Omental fat pad (tissue), 4 donors: ENCODE results near the gene SORCS2. TPM values are rescaled to one million over a fixed set of nuclear protein-coding genes. Genes with fewer than 3 reads are reported as not detected.

Experiments
- ATAC-seq: fragments of 150-250 bp; one replicate; pipeline ENCODE4 v1.9.1; 2016; ENCODE audit warnings: mild to moderate bottlenecking, moderate library complexity; ENCODE audit not compliant: low FRiP score
- DNase-seq: peaks from one replicate; pipeline ENCODE4 v3.0.0-alpha.2; 2019; ENCODE audit warnings: low spot score
- total RNA-seq, 4 donors: library from RNA; depleted of rRNA; stranded (reverse); fragments of >200 nt; gene quantifications; one replicate each; pipeline ENCODE4 v1.1.0, GENCODE V29; 2016
- TF ChIP-seq, protein P1 (sequence below), 3 donors: fragments of 450-650 bp; IDR thresholded peaks; one replicate each; pipeline ENCODE4 v1.5.1; 2016 to 2017; ENCODE audit warnings: antibody characterized with exemption in 3 of 3, mild to moderate bottlenecking in 3 of 3, moderate library complexity in 2 of 3

Gene SORCS2
- total RNA-seq, 4 donors from 2014 or later: 0.63 to 4.6 (median 1.2) TPM

DNA sequence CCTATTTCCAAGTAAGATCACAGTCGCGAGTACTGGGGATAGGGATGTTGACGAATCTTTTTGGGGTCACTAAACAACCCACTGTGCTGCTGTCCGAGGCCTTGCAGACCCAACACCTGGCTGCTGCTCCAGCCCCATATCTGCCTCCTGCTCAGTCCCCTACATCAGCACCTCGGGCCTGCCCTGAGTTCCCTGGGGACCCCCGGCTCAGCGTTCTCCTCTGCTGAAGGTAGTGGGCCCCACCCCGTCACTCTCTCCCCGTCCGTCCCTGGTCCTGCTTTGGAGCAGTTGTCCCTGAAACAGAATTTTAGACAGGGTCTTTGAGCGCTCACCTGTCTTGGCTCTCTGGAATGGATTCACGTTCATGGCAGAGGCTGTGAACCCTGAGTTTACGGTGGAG, 444.8 kb downstream of the SORCS2 start:
- DNase-seq (no peak), ATAC-seq (no peak)
- TF ChIP-seq, protein P1, sequence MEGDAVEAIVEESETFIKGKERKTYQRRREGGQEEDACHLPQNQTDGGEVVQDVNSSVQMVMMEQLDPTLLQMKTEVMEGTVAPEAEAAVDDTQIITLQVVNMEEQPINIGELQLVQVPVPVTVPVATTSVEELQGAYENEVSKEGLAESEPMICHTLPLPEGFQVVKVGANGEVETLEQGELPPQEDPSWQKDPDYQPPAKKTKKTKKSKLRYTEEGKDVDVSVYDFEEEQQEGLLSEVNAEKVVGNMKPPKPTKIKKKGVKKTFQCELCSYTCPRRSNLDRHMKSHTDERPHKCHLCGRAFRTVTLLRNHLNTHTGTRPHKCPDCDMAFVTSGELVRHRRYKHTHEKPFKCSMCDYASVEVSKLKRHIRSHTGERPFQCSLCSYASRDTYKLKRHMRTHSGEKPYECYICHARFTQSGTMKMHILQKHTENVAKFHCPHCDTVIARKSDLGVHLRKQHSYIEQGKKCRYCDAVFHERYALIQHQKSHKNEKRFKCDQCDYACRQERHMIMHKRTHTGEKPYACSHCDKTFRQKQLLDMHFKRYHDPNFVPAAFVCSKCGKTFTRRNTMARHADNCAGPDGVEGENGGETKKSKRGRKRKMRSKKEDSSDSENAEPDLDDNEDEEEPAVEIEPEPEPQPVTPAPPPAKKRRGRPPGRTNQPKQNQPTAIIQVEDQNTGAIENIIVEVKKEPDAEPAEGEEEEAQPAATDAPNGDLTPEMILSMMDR (IDR thresholded peaks at IDR 0.05): no peak

DNA sequence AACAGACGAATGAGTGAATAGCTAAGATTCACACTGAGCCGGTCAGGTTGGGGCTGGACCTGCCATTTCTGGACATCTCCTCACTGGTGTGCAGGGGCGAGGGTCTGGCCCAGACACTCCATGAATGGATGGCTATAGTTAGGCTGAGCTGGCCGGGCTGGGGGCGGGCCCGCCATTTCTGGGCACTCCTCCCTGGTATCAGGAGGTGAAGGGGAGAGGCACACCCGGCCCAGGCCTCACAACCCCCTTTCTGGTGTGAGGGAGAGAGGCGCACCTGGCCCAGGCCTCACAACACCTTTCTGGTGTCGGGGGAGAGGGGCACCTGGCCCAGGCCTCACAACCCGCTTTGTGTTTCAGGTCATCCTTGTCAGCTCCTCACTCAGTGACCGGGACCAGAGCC, 445.6 kb downstream of the SORCS2 start:
- DNase-seq (no peak), ATAC-seq (no peak)
- TF ChIP-seq, protein P1 (IDR thresholded peaks at IDR 0.05): no peak

DNA sequence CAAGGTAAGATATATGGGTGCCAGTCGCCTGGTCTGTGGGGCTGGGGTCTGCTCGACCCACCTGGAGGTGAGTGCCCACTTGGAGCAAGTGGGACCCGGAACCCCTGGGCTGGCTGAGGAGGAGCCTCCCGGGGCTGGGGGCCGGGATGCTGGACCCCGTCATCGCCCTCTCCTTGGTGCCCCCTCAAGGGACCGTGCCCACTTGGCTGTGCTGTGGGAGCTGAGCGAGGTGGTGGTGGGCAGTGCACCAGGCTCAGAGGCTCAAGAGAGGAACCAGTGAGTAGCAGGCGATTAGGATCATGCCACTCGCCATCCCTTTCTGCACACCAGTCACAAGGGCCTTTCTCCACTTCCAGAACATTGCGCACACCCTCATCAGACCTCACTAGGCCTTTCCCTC, 446.2 kb downstream of the SORCS2 start:
- no peak for DNase-seq
- ATAC-seq: no peak
- TF ChIP-seq, protein P1 (IDR thresholded peaks at IDR 0.05): no peak

DNA sequence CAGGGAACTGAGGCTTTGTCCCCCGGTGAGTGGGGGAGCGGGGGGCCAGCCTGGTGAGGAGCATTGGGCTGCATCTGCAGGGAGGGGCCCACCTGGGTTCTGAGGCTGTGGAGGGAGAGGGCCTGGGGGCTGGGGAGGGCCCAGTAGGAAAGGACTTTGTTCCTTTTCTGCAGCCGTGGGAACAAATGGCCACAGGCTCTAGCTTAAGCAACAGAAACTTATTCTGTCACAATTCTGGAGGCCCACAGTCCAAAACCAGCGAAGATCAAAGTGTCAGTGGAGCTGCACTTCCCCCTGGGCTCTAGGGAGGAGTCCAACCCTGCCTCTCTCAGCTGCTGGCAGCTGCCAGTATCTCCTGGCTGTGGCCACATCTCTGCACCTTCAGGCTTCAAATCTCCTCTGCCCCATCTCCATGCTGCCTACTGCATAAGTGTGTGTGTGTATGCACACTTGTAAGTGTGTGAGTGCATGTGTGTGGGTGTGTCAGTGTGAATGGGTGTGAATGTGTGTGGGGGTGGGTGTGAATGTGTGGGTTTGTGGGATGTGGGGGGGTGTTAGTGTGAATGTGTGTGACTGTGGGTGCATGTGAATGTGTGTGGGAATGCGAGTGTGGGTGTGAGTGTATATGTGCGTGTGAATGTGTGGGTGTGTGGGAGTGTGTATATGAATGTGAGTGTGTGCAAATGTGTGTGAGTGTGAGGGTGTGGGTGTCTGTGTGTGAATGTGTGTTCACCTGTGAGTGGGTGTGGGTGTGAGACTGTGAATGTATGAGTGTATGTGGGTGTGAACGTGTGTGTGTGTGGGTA, 446.8 kb downstream of the SORCS2 start:
- ATAC-seq: no peak
- DNase-seq: no peak
- TF ChIP-seq, protein P1 (IDR thresholded peaks at IDR 0.05): no peak

DNA sequence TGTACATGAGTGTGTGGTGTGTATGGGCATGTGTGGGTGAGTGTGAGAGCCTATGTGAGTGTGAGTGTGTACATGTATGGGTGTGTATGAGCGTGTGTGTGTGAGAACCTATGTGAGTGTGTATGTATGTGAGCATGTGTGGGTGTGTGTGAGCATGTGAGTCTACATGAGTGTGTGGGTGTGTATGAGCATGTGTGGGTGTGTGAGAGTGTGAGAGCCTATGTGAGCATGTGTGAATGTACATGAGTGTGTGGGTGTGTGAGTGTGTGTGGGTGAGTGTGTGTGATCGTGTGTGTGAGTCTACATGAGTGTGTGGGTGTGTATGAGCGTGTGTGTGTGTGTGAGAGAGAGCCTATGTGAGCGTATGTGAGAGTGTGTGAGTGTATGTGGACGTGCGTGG, 447.8 kb downstream of the SORCS2 start:
- TF ChIP-seq, protein P1 (IDR thresholded peaks at IDR 0.05): no peak
- no peak for ATAC-seq
- DNase-seq: no peak

DNA sequence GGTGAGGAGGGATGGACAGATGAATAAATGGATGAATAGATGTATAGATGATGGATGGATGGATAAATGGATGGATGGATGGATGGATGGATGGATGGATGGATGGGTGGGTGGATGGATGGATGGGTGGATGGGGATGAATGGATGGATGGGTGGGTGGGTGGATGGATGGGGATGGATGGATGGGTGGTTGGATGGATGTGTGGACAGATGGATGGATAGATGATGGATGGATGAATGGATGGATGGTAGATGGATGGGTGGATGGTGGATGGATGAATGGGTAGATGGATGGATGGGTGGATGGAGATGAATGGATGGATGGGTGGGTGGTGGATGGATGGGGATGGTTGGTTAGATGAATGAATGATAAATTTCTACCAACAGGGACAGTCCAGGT, 449.4 kb downstream of the SORCS2 start:
- ATAC-seq: no peak
- no peak for DNase-seq
- TF ChIP-seq, protein P1 (IDR thresholded peaks at IDR 0.05): no peak
